ENCODE measurements around the gene XDH.

Gene XDH

DNA sequence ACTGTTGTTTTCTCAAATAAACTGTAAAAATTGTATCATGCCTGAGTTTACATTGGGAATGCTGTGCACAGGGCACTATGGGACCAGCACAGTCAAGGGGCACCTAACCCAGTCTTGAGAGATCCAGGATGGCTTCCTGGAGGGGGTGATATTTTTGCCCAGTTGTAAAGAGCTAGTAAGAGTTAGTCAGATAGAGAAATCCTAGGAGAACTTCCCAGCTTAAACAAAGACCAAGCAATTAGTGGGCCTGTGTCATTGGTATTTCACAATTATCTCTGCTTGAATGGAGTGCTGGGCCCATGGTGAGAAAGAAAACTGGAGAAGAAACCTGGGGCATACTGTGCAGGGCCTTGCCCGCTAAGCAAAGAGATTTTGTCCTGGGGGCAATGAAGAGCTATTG lies 12.2 kb downstream of the XDH start:
- no peak for DNase-seq (ENCODE audit: low read depth)

DNA sequence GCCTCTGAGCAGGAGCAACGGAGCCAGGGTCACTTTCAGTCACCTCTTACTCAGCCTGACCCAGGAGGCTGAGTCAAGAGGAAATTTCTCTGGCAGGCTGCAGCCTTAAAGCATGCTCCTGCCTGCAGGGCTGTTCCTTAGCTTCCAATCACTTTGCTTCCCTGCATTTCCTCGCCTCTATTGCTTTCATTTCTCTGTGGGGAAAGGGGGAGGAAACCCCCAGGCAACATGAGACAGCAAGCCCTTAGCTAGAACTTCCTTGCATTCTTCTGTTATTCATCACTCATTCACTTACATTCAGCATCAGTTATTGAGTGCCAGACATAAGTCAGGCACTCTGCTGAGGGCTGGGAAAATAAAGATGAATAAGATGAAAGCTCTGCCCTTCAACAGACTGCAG lies 13.0 kb downstream of the XDH start:
- peak; percentile 92 for DNase-seq (ENCODE audit: low read depth)

DNA sequence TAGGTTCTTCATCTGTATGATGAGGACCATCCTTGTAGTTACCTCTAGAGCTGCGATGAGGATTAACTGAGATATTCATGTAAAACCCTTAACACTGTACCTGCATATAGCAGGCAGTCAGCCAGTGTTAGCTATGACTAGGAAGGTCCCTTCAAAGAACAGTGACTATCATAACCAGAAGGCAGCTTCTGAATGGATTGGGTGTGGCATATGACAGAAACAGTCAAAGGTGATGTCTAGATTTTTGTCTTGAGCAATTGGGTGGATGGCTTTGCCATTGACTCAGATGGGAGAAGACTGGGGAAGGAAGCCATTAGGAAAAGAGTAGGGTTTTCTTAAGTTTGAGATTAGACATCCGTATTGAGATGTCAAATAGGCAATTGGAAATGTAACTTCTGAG lies 15.7 kb downstream of the XDH start:
- no peak for DNase-seq (ENCODE audit: low read depth)

DNA sequence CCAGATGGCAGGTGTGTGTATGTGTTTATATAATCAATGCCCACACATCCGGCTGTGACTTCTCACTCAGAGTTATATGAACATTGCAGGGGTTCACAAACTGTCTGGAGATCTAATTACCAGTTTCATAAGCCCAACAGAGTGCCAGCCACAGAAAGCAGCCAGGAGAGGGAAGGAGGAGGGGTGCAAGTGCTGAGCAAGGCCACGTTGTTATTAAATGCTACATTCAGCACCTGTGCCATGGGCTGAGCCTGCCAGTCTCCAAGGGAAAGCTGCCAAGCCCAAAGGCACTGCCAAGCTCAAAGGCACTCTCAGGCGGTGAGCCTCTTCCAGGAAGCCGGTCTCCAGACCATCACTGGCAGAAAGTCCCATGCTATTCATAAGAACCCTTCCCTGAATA lies 17.4 kb downstream of the XDH start:
- no peak for DNase-seq (ENCODE audit: low read depth)

DNA sequence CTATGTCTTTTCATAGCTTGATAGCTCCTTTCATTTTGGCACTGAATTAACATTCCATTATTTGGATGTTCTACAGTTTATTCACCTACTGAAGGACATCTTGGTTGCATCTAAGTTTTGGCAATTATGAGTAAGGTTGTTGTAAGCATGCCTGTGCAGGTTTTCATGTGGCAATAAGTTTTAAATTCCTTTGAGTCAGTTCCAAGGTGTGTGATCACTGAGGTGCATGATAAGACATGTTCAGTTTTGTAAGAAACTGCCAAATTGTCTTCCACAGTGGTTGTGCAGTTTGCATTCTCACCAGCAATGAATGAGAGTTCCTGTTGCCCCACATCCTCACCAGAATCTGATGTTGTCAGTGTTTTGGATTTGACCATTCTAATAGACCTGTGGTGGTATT lies 24.2 kb downstream of the XDH start:
- DNase-seq (ENCODE audit: low read depth): no peak

DNA sequence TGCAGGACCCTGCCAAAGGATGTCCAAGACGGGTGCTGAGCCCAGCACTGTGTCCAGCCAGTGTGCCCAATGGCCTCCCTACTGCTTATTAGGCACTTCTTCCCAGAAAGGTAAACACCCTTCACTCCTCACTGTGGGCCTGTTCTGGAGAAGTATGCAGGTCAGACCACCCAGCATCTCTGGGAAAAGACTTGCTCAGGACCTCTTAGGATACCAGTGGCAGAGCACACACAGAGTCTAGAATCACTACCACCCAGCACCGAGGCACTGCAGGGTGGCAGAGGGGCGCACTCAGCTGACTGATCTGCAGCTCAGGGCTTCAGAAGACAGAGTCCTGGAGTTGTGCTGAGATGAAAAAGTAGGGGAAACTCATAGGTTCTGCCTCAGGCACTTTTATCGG lies 25.8 kb downstream of the XDH start:
- no peak for DNase-seq (ENCODE audit: low read depth)

DNA sequence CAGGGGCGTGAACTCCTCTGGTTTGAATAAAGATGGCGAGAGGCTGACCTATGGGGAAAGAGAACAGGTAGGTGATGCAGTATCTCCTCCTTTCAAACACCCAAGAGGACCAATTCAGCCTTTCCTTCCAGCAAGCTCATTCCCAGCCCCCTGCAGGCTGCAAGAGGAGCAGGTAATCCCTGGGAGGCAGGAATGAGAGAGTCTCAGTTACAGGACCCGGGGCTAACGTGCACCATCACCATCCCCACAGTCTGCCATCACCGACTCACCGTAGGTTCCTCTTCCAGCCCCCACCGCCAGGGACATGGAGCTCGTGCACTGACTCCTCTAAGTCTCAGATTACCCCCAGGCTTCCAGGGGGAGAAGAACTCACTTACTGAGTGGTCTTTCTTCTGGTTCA lies 26.7 kb downstream of the XDH start:
- no peak for DNase-seq (ENCODE audit: low read depth)

DNA sequence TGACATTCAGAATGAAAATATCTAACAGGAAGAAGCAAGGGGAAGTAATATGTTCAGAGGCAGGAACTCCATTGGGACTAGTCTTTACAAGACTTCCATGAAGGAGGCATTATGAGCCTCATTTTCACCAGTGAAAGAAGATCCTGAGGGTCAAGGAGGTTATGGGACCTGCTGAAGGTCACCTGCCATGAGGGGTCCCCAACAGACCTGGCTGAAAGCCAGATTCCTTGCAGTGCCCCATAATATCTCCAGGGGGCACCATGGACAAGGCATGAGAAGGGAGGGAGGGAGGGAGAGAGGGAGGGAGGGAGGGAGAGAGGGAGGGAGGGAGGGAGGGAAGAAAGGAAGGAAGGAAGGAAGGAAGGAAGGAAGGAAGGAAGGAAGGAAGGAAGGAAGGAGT lies 27.9 kb downstream of the XDH start:
- no peak for DNase-seq (ENCODE audit: low read depth)

DNA sequence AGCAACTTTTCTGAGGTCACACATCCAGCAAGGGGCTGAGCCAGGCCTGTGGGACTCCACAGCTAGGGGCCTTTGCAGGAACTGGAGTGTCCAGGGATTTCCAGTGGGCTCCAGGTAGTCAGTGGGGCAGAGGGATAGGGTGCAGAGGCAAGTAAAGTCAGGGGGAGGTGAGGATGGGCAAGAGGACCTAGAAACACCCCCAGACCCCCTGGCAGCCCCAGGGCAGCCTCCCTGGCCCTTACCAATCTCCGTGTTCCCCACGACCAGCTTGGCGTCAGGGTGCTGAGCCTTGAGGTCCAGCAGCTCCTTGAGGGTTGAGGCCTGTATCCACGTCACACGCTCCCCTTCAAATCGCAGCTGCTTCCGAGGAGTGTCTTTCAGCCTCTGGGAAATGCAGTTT lies 28.4 kb downstream of the XDH start:
- DNase-seq (ENCODE audit: low read depth): no peak

DNA sequence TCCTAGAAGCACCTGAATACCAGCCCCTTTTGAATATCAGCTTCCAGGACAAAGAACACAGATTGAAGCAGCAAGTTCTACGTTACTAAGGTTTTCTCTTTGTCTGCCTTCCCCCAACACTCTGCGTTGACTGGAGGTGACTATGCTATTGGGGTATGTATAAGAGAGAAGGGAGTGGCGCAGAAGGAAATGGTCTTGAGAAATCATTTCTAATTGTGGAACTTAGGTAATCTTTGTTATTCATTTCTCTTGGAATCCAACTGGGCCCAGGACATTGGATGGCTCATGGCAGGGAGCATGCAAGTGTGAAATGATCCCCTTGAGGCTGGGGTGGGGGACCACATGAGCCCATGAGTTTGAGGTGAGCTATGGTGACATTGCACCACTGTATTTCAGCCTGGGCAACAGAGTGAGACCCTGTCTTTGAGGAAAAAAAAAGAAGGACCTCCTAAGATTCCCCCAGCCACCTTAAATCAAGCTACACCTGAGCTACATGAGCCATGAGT lies 29.7 kb downstream of the XDH start:
- DNase-seq (ENCODE audit: low read depth): peak; percentile 93

DNA sequence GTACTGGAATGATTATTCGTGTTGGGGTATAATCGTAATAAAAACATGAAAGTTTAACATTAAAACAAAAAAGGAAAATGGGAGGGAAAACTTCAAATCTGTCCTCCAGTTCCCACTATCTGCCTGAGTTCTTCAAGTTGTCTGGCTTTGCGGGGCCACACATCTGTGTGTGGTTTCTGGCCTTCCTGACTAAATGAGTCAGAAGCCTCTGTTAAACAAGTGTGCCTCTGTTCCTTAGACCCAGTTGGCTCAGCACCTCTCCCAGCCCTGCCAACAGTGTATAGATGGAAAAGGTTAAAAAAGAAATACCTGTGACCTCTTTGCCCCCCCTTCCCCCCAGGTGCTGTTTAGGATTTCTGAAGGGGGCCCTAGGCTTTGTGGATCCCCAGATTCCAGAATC lies 30.2 kb downstream of the XDH start:
- peak; percentile 90 for DNase-seq (ENCODE audit: low read depth)

DNA sequence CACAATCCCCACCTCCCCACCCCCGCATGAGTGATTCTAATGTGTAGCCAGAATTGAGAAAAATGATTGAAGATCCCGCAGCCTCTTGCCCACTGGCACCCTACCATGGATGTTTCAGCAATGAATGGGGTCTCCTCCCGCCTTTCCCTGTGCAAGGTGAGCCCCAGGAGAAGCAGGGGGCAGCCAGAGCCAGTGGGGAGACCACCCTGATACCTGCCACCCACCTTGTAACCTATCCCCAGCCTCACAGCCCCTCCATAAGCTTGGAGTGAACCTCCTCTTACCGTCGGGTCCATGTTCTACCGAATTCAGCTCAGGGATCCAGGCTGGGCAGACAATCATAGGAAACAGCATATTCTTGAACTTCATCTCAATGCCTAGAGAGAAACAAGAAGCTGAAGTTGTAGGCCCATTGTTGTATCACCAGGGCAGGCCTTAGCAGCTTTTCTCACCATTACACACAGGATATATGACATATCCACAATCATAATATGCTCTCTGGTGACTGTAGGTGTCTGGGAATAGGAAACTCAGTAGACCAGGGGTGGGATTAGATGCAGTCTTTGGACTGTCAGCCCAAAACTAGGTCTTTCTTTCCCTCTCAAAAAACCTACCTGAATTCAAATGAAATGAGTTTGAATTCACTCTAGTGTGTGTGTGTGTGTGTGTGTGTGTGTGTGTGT lies 30.9 kb downstream of the XDH start:
- DNase-seq (ENCODE audit: low read depth): no peak

DNA sequence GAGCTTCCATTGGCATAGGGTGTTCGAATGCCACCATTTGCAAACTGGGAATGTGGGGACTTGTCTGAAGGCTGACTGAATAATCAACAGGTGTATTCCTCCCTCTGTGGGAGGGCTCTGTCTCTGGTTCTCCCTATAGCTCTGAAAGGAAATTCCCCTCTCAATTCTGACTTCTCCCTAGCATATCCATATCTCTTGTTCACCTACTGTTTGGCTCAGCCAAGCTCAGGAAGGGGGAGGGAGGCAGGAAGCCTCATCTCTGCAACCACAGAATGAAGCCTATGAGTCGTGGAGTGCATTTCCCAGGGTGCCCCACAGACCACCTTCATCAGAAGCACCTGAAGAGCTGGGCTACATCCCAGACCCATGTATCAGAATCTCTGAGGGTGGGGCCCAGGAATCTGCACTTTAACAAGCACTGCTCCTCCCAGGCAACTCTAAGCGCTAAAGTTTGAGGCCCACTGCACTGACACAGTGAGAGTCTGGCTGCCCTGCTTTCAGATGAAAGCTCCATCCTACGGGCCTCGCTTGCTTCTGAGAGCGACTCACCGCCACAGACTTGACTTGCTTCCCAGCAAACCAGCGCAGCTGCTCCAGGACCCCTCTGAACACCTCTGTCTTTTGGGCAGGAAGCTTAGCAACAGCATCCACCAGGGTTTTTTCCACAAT lies 32.0 kb downstream of the XDH start:
- no peak for DNase-seq (ENCODE audit: low read depth)

DNA sequence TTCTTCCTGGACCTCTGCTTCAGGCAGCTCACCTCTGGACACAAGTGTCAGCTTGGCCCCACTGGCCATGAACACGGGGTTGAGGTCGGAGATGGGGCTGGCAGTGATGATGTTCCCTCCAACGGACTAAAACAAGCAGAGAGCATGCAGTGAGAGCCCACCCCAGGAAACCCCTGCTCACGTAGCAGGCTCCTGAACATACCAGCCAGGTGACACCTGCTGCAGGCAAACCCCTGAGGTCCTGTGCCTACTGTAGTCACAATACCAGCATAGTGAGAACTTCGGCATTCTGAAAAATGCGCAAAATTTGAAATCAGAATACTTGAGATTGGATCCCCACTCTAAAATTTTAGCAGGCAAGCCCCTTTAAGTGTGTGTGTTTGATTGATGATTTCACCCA lies 32.9 kb downstream of the XDH start:
- DNase-seq (ENCODE audit: low read depth): no peak

DNA sequence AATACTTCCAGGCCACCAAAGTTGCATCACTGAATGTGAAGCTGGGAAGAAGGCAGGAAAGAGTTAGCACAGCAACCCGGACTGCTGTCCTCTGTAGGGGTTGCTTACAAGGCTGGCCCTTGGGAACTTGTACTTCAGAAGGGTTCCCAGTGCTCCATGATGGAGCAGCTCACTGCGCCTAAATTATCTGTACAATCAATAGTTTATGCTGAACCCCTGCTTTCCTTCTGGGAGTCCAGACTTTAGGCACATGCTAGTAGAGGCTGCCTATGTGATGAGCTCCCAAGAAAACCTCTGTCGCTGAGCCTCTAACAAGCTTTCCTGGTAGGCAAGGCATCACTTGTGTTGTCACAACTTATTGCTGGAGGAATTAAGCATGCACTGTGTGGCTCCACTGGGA lies 34.3 kb downstream of the XDH start:
- no peak for DNase-seq (ENCODE audit: low read depth)

DNA sequence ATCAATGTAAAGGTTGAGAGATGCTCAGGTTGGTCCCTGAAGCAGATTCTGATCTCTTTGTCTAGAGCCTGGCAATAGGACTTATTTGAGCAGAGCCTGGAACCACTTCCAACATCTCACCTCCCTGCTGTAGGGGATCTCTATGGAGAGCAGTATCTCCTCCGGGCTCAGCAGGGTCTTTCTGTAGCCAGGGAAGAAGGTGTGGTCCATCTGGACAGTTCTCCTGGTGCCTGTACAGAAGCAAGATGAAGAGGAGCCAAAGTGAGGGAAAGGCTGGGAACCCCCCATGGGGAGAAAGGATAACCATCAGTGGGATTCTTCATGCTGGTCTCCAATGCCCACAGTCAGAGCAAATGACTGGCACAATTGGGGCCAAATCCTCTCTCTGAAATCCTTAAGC lies 34.8 kb downstream of the XDH start:
- DNase-seq (ENCODE audit: low read depth): no peak

DNA sequence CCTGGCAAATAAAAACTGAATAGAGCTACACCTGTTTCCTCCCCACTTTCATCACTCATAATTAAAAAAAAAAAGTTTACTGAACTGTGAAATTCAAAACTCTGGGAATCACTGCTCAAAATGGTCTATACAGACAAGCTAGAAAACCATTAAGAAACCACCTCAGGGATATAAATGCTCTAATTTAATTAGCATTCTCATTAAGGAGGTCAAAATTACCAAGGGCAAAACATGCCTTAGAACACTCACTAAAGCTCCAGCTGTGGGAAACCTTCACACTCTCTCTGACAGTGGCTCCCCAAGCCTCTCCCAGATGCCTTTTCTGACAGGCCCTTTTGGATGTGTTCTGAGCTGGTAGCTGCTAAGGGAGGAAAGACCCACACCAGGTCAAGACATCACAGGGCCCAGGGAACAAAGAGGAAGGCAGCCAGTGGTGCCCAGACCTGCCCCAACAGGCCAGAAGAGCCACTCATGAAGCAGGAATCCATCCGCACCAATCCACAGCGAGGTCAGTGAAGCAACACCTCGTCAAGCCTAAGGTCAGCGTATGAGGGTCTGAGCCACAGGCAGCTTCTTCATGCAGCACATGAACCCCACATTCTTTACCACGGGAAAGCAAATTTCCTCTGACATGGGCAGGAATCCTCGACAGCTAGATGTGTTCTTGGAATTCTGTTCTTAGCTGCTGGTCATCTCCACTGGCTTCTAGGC lies 35.6 kb downstream of the XDH start:
- no peak for DNase-seq (ENCODE audit: low read depth)

DNA sequence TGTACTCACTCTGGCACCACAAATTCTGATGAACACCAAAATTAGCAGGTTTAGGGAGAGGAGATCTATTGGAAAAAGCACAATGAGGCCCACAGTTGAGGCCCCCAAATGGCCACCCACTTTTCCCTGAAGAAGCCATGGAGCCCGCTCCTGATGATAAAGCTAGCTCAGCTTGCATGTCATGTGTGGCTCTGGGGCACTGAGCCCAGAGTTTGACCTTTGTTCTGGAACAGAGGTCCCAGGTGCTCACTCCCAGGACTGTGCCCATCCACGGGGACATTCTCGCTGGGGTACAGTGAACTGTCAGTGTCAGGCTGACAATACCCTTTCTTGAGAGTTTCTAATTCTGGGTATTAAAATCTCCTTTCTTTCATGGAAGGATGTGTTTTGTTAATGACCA lies 36.2 kb downstream of the XDH start:
- no peak for DNase-seq (ENCODE audit: low read depth)

DNA sequence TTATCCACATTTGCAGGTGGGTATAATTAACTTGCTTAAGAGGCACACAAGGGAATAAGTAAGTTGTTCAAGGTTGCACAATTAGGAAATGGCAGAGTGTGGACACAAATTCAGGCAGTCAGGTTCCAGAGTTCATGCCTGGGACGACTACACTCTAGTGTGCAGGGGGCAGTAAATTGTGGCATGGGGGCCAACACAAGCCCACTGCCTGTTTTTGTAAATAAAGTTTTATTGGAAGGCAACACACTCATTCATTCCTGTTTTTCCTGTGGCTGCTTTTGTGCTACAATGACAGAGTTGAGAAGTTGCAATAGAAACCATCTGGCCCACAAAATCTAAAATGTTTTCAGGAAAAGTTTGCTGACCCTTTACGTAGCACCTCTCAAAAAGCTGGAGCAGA lies 41.4 kb downstream of the XDH start:
- no peak for DNase-seq (ENCODE audit: low read depth)

DNA sequence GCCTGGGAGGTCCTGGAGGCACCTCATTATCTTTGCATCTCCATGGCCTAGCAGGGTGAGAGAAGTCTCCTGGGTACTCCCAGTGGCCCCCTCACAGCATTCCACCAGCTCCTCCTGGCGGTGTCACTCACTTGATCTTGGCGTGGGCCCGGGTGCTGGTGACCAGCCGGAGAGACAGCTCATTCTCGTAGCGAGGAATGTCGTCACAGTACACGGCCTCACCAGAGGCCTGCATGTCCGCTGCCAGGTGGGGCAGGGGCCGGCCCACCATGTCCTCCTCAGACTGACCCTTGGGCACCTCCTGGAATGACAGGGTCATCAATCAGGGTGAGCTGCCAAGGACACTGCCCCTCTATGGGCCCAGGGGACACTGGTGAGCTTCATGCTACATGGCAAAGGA lies 42.4 kb downstream of the XDH start:
- DNase-seq (ENCODE audit: low read depth): no peak

DNA sequence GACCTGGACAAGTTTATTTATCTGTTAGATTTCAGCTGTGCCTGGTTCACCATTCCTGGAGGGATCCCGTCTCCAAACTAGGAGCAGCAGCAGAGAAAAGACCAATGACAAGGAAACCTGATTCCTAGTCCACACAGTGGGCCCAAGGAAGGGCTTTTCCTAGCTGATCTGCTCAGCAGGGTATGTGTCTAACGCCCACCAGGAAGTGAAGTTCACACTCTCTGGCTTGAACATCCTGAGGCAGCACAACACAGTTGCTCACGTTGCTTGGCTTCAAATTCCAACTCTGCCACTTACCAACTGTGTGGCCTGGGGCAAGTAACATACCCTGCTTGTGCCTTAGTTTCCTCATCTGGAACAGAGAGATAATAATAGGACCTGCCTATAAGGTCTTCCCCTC lies 42.9 kb downstream of the XDH start:
- DNase-seq (ENCODE audit: low read depth): no peak

DNA sequence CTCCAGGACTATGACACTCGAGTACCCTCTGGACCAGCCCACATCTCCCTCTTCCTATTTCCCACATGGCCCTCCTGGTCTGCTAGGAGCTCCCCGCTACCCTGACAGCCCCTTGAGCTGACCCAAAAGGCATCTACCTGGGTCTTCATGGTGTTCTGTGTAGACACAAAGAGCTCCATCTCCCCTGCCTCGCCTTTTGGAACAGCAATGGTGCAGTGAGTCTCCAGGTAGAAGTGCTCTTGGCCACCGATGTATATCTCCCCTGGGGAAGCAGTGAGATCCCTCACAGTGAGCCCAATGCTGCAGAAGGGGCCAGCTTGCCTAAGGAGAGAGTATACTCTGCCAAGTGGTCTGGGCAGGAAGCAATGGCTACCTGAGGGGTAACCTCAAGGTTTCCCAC lies 47.8 kb downstream of the XDH start:
- DNase-seq (ENCODE audit: low read depth): no peak

DNA sequence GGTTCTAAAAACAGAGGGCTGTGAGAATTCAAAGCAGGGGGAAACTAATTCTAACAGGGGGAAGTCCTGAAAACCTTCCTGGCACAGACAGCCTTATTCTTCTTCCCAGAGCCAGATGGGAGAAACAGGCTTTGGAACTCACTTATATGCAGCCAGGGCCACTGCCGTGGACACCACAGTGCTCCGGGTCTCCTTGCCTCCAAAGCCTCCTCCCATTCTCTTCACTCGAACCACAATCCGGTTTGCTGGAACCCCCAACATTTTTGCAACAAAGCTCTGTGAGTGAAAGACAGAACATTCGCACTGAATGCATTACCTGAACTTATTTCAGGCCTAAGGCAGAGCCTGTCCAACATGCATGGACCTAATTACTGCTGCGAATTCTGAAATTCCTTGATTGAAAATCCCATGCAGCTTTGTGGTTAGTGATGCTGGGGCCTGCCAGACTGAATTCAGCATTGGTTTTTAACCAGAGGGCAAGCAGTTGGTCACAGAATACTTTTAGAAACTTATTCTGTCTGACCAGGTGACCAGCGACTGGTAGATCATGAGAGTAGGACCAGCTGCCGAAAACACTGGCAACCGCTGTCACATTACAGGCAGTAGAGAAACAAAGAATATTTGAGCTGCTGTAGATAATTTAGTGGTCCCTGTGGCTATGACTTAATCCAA lies 48.6 kb downstream of the XDH start:
- DNase-seq (ENCODE audit: low read depth): no peak

All from non-pigmented ciliary epithelial cell (primary cell).